ENCODE measurements around the gene PTPN14.
"Not testable (repeated sequence)": the region's sequence is repeated elsewhere in the genome, so short reads cannot be mapped to it uniquely, and the experiment has no call there.

PTPN14 gene

GRCh38 chr1:214510477-214510876 lies 40.9 kb downstream of the PTPN14 start:
- DNase-seq (ENCODE audit: low read depth): no peak

GRCh38 chr1:214509622-214510021 lies 41.8 kb downstream of the PTPN14 start:
- DNase-seq (ENCODE audit: low read depth): not testable (repeated sequence)

DNA sequence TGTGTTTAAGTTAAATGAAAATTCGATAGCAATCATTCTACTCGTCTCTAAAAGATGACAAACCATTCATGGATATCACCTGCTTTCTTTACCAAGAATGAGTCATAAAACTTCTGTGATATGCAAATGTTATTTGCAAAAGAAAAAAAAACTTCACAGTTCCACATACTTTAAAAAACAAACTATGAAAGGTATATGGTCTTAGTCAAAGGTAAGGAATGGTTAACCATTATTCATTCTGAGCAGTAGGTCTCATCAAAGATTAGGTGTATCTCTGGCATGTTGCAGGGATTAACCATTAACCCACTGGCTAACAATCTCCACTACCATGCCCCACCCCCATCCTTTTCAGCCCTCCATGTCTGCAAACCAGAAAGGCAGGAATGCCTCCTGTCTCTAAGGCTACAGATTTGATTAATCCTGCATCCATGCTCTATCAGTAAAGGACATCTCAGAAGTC lies 44.4 kb downstream of the PTPN14 start:
- no peak for DNase-seq (ENCODE audit: low read depth)

DNA sequence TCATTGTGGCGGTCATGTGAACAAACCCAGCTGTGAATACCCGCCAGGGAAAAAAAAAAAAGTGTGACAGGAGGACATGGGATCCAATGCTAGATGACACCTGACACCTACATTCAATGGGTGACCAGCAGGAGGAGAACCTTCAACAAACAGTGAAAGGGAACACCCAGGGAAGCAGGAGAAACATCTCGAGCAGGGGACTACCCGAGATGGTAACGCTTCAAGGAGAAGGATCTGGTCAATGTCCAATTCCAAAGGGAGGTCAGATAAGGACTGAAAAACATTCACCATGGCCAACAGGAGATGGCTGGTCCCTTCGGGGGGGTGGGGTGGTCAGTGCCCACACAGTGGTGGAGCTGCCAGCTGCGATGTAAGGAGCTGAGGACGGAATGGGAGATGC lies 46.3 kb downstream of the PTPN14 start:
- no peak for DNase-seq (ENCODE audit: low read depth)

GRCh38 chr1:214504330-214504729 lies 47.1 kb downstream of the PTPN14 start:
- no peak for DNase-seq (ENCODE audit: low read depth)

- DNase-seq (ENCODE audit: low read depth): no peak
Observed at GRCh38 chr1:214503553-214503952, 47.8 kb downstream of the PTPN14 start.

GRCh38 chr1:214500340-214501055 lies 50.9 kb downstream of the PTPN14 start:
- DNase-seq (ENCODE audit: low read depth): peak; percentile 40

DNA sequence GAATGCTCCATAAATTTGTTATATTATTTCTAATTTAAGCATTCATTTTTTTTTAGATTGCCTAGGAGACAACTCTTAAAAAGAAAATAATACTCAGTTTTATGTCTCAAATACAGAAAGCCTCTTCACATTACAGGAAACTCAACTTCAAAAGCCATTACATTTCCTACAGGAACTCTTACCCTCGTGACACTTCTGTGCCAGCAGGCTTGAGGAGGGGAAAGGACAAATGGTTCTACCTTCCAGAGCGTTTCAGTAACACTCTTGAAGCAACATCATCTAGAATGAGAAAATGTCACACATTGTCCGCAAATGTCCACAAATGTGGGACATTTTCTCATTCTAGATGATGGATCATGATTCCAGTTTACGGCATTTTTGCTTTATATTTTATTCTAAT lies 51.7 kb downstream of the PTPN14 start:
- no peak for DNase-seq (ENCODE audit: low read depth)

DNA sequence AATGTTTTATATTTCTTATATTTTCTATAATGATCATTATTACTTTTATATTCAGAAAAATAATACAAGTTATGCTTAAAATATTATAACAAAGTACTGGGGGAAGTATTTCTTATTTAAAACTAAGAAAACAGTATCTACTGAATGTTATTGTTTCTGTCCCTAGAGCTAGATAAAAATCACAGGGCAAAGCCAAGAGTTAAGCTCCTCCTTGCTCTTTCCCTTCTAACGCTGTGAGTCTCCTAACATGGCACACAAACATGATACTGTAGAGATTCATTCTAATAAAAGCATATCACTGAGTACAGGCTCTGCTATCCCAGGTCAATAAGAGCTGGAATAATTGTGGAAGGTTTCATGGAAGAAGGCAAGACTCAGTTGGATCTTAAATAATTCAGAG lies 53.4 kb downstream of the PTPN14 start:
- no peak for DNase-seq (ENCODE audit: low read depth)

GRCh38 chr1:214496126-214496525 lies 55.3 kb downstream of the PTPN14 start:
- DNase-seq (ENCODE audit: low read depth): no peak

DNA sequence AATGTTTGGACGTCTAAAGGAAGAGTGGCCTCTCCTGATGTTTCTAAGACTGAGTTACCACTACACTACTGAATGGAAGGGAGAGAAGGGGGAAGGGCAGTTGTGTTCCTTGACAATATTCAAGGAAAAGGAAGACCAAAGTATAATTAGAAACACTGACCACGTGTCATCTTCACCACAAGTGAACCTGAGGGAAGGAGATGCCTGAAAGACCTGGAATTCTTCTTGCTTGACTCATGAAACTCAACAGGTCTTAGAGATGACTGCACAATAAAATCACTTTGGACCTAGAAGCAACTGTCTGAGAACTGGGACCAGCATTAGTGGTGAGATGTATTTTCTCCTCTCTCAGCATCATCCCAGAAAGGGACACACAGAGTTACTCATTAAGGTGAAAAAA lies 56.7 kb downstream of the PTPN14 start:
- DNase-seq (ENCODE audit: low read depth): no peak

GRCh38 chr1:214494179-214494578 lies 57.2 kb downstream of the PTPN14 start:
- DNase-seq (ENCODE audit: low read depth): not testable (repeated sequence)

- DNase-seq (ENCODE audit: low read depth): peak; percentile 20
Observed at GRCh38 chr1:214493126-214493796, 58.1 kb downstream of the PTPN14 start.

- peak; percentile 46 for DNase-seq (ENCODE audit: low read depth)
Observed at GRCh38 chr1:214492401-214493075, 58.9 kb downstream of the PTPN14 start.

DNA sequence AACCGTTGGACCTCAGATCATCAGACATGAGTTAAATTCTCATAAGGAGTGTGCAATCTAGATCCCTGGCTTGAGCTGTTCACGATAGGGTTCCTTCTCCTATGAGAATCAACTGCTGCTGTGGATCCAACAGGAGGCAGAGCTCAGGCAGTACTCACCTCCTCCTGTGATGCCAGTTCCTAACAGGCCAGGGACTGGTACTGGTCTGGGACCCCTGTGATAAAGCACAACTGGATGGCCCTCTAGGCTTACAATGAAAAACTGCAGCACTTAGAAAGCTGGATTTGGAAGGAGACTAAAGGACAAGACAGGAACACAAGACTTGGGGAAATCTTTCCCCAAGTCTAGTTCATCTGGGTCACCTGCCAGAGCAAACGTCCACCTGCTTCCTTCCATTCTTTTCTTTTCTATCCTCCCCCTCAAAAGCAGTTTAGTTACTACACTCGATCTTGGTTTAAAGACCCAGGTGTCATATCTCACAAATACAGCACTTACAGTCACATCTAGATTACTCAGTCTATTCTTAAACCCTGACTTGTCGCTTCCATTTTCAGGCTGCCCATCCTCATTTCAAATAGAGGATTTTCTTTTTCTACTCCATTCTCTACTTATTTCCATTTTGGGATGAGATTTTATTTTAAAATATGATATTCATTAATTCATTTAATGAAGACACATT lies 59.8 kb downstream of the PTPN14 start:
- DNase-seq (ENCODE audit: low read depth): no peak

GRCh38 chr1:214485151-214485550 lies 66.3 kb downstream of the PTPN14 start:
- DNase-seq (ENCODE audit: low read depth): no peak

GRCh38 chr1:214483180-214483579 lies 68.2 kb downstream of the PTPN14 start:
- DNase-seq (ENCODE audit: low read depth): not testable (repeated sequence)

DNA sequence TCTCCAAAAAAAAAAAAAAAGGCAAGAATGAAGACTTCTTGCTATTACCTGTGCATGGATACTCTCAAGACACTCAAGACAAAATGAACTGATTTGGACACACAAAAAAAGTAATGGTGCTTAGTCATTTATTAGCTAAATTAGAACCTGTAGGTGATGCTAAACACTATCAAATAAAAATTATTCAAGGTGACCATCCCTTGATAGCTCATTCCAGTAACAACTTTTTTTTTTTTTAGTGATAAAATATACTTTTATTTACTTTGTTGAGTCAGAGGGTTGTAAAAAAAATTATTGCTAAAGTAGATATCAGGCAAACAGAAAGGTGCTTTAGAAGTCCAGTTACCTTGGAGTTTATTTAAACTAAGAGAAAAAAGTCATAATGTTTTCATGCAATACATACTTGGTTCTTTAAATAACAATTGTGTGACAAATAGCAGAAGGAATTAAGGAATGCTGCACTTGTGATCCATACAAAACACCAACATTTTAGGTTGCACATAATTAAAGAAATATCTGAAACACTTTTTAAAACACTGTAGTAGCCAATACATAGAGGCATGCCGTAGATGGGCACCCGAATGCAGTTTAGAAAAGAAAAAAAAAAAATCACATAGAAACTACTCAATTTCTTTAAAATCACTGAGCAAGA lies 69.3 kb downstream of the PTPN14 start:
- not testable (repeated sequence) for DNase-seq (ENCODE audit: low read depth)

DNA sequence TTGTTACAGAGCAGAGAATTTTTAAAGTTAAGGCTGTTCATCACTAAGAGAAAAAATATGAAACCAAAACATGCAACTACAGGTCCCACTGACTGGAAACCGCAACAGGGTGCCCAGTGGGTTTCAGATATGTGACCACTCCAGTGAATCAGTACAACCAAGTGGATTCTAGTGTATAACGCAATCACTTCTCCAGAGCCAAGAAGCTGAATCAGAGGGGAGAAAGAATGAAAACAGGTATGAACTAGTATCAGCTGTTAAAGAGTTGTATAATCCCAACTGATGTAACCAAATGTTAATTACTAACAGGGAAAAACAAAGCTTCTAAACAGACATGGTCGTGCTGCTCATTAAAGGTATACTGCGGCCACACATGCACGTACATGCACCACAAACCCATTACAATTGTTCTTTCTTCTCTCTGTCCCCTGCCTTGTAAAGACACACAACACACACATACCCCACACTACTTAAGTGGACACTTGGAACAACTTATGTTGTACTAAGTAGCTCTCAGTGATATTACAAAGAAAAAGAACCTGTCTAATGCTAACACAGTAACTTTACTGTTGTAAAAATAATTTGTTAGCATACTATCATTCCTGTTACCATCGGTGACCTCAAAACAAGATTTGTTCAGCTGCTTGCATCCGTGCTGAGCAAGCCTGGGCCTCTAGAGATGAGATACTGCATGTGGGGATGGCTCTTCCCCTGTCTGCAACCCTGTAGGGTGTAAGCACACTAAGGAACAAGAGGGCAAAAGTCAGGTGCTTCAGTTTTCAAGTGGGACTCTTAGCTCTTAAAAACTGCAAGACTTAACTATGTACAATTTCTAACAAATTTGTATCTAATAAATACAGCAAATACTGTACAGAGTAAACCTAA lies 74.2 kb downstream of the PTPN14 start:
- peak; percentile 63 for DNase-seq (ENCODE audit: low read depth)

GRCh38 chr1:214476229-214476985 lies 75.0 kb downstream of the PTPN14 start:
- DNase-seq (ENCODE audit: low read depth): no peak
